HG03354 (cell line): Measurements from ENCODE around the gene HERC6.
"Not testable (repeated sequence)": the region's sequence is repeated elsewhere in the genome, so short reads cannot be mapped to it uniquely, and the experiment has no call there.

ENCODE experiments used
- ATAC-seq: cut with Tn5 transposase; IDR thresholded peaks from one replicate; pipeline ENCODE4 v1.9.1; 2021; ENCODE audit warnings: mild to moderate bottlenecking; ENCODE audit not compliant: unreplicated experiment, poor library complexity, severe bottlenecking

The HERC6 gene

GRCh38 chr4:88382621-88383020, 4.0 kb downstream of the HERC6 start:
- ATAC-seq = peak; percentile 45

GRCh38 chr4:88390128-88390527, 11.5 kb downstream of the HERC6 start:
- no peak for ATAC-seq

GRCh38 chr4:88391703-88392102, 13.1 kb downstream of the HERC6 start:
- ATAC-seq = no peak

GRCh38 chr4:88396681-88397080, 18.0 kb downstream of the HERC6 start:
- ATAC-seq = no peak

- ATAC-seq = no peak
Measured at GRCh38 chr4:88398381-88398780, 19.7 kb downstream of the HERC6 start.

GRCh38 chr4:88409206-88409605, 30.6 kb downstream of the HERC6 start:
- ATAC-seq = no peak

- ATAC-seq = no peak
Measured at GRCh38 chr4:88409789-88410188, 31.1 kb downstream of the HERC6 start.

GRCh38 chr4:88411491-88412096, 32.9 kb downstream of the HERC6 start:
- no peak for ATAC-seq

GRCh38 chr4:88413801-88414200, 35.1 kb downstream of the HERC6 start:
- ATAC-seq = no peak

GRCh38 chr4:88414755-88415154, 36.1 kb downstream of the HERC6 start:
- no peak for ATAC-seq

GRCh38 chr4:88415982-88416381, 37.3 kb downstream of the HERC6 start:
- no peak for ATAC-seq

- ATAC-seq = no peak
Measured at GRCh38 chr4:88418411-88418810, 39.8 kb downstream of the HERC6 start.

GRCh38 chr4:88419874-88420273, 41.2 kb downstream of the HERC6 start:
- ATAC-seq = no peak

GRCh38 chr4:88420844-88421243, 42.2 kb downstream of the HERC6 start:
- ATAC-seq = no peak

- no peak for ATAC-seq
Measured at GRCh38 chr4:88422403-88422802, 43.8 kb downstream of the HERC6 start.

- no peak for ATAC-seq
Measured at GRCh38 chr4:88429401-88429800, 50.7 kb downstream of the HERC6 start.

- no peak for ATAC-seq
Measured at GRCh38 chr4:88435987-88436693, 57.5 kb downstream of the HERC6 start.

GRCh38 chr4:88437873-88438272, 59.2 kb downstream of the HERC6 start:
- not testable (repeated sequence) for ATAC-seq

- no peak for ATAC-seq
Measured at GRCh38 chr4:88439161-88439760, 60.6 kb downstream of the HERC6 start.

GRCh38 chr4:88440146-88440545, 61.5 kb downstream of the HERC6 start:
- no peak for ATAC-seq

- no peak for ATAC-seq
Measured at GRCh38 chr4:88441696-88442095, 63.0 kb downstream of the HERC6 start.
